Ovary (tissue), 3 donors: ENCODE data around the gene KCNS1.

Source experiments
- CTCF ChIP-seq, 3 donors: fragments of 450-650 bp in 2 of 3; fragments of 200-600 bp in 1 of 3; IDR thresholded peaks; one replicate each; pipeline versions ENCODE4 v1.5.1 to v1.8.0; 2016 to 2022; ENCODE audit warnings: antibody characterized with exemption in 3 of 3, mild to moderate bottlenecking in 1 of 3
- EP300 ChIP-seq: sonication (generic); formaldehyde crosslinking; IDR thresholded peaks from one replicate; pipeline ENCODE4 v1.6.1; 2017; ENCODE audit warnings: antibody characterized with exemption
- POLR2A ChIP-seq: fragments of 450-650 bp; IDR thresholded peaks from one replicate; pipeline ENCODE4 v1.6.1; 2017; ENCODE audit warnings: antibody characterized with exemption, mild to moderate bottlenecking, moderate library complexity
- donor health status: DM: no; HTN: no; CAD: no.

GRCh38 chr20:45070932-45071632 is 29.8 kb downstream of the KCNS1 start:
- TF ChIP-seq CTCF (IDR thresholded peaks at IDR 0.05) (no peak), EP300 (no peak), POLR2A (no peak)
